Measurements from ENCODE around the gene GRID2.

GRID2 gene

GRCh38 chr4:93791570-93792195 is 1487.9 kb downstream of the GRID2 start:
- no peaks in the 10 kb centered on the region for H3K27me3 ChIP-seq
- H3K9ac ChIP-seq, result no peak overlapping the region
- H3K4me1 ChIP-seq, result no peaks in the 10 kb centered on the region
- H3K9me3 ChIP-seq, result no peaks in the 10 kb centered on the region
- no peak overlapping the region for H3K4me3 ChIP-seq
- no peak overlapping the region for H3K27ac ChIP-seq
- TF ChIP-seq Cebpa-rat (IDR thresholded peaks at IDR 0.05), result no peak
- no peak overlapping the region for H3K4me2 ChIP-seq
- H4K20me1 ChIP-seq, result no peaks in the 10 kb centered on the region
- H3K36me3 ChIP-seq, result no peaks in the 10 kb centered on the region

GRCh38 chr4:93802045-93802444 is 1498.3 kb downstream of the GRID2 start:
- H3K9ac ChIP-seq, result no peak overlapping the region
- no peak overlapping the region for H3K27ac ChIP-seq
- H3K36me3 ChIP-seq, result no peaks in the 10 kb centered on the region
- TF ChIP-seq Cebpa-rat (IDR thresholded peaks at IDR 0.05), result no peak
- no peaks in the 10 kb centered on the region for H4K20me1 ChIP-seq
- no peak overlapping the region for H3K4me2 ChIP-seq
- no peaks in the 10 kb centered on the region for H3K27me3 ChIP-seq
- H3K4me1 ChIP-seq, result no peaks in the 10 kb centered on the region
- H3K9me3 ChIP-seq, result no peaks in the 10 kb centered on the region
- H3K4me3 ChIP-seq, result no peak overlapping the region

GRCh38 chr4:93809773-93810172 is 1506.0 kb downstream of the GRID2 start:
- H3K27ac ChIP-seq, result no peak overlapping the region
- H4K20me1 ChIP-seq, result no peaks in the 10 kb centered on the region
- H3K4me1 ChIP-seq, result peaks cover 4% of the 10 kb centered on the region
- no peak for TF ChIP-seq Cebpa-rat (IDR thresholded peaks at IDR 0.05)
- no peaks in the 10 kb centered on the region for H3K36me3 ChIP-seq
- H3K4me2 ChIP-seq, result no peak overlapping the region
- H3K27me3 ChIP-seq, result no peaks in the 10 kb centered on the region
- no peaks in the 10 kb centered on the region for H3K9me3 ChIP-seq
- no peak overlapping the region for H3K4me3 ChIP-seq
- H3K9ac ChIP-seq, result no peak overlapping the region

- Histone ChIP-seq H3K36me3 (no peaks in the 10 kb centered on the region), H3K27me3 (no peaks in the 10 kb centered on the region), H3K4me3 (no peak overlapping the region), H3K4me2 (no peak overlapping the region), H3K27ac (no peak overlapping the region), H4K20me1 (no peaks in the 10 kb centered on the region), H3K4me1 (peaks cover 8% of the 10 kb centered on the region), H3K9ac (no peak overlapping the region), H3K9me3 (no peaks in the 10 kb centered on the region)
- no peak for TF ChIP-seq Cebpa-rat (IDR thresholded peaks at IDR 0.05)
These were observed 1506.7 kb downstream of the GRID2 start for GRCh38 chr4:93810340-93810992.

GRCh38 chr4:93813092-93813491 is 1509.3 kb downstream of the GRID2 start:
- no peaks in the 10 kb centered on the region for H3K27me3 ChIP-seq
- H3K9me3 ChIP-seq, result no peaks in the 10 kb centered on the region
- H3K27ac ChIP-seq, result no peak overlapping the region
- no peak overlapping the region for H3K4me3 ChIP-seq
- TF ChIP-seq Cebpa-rat (IDR thresholded peaks at IDR 0.05), result no peak
- no peak overlapping the region for H3K9ac ChIP-seq
- no peaks in the 10 kb centered on the region for H4K20me1 ChIP-seq
- no peak overlapping the region for H3K4me2 ChIP-seq
- no peaks in the 10 kb centered on the region for H3K36me3 ChIP-seq
- H3K4me1 ChIP-seq, result peaks cover 8% of the 10 kb centered on the region

- H4K20me1 ChIP-seq, result no peaks in the 10 kb centered on the region
- no peak overlapping the region for H3K9ac ChIP-seq
- no peaks in the 10 kb centered on the region for H3K27me3 ChIP-seq
- no peak for TF ChIP-seq Cebpa-rat (IDR thresholded peaks at IDR 0.05)
- no peaks in the 10 kb centered on the region for H3K36me3 ChIP-seq
- H3K27ac ChIP-seq, result no peak overlapping the region
- peaks cover 8% of the 10 kb centered on the region for H3K4me1 ChIP-seq
- no peaks in the 10 kb centered on the region for H3K9me3 ChIP-seq
- H3K4me3 ChIP-seq, result no peak overlapping the region
- no peak overlapping the region for H3K4me2 ChIP-seq
These were observed 1510.4 kb downstream of the GRID2 start for GRCh38 chr4:93814141-93814540.

- H4K20me1 ChIP-seq, result no peaks in the 10 kb centered on the region
- H3K36me3 ChIP-seq, result no peaks in the 10 kb centered on the region
- H3K9ac ChIP-seq, result no peak overlapping the region
- TF ChIP-seq Cebpa-rat (IDR thresholded peaks at IDR 0.05), result no peak
- H3K4me1 ChIP-seq, result peaks cover 8% of the 10 kb centered on the region
- no peaks in the 10 kb centered on the region for H3K27me3 ChIP-seq
- H3K4me3 ChIP-seq, result 0 out of 2 replicates have a peak overlapping the region, but pooled peaks have one; percentile 22
- H3K4me2 ChIP-seq, result peak overlapping the region; percentile 33
- H3K9me3 ChIP-seq, result no peaks in the 10 kb centered on the region
- H3K27ac ChIP-seq, result no peak overlapping the region
These were observed 1511.0 kb downstream of the GRID2 start for GRCh38 chr4:93814722-93815121.

Measured in BLaER1 (cell line).